Fibroblast of skin of left biceps (primary cell): ENCODE results near the gene JARID2.

Source experiments
- DNase-seq, 2 experiments: peaks; one replicate each; pipeline ENCODE4 v3.0.0-alpha.2; 2013; ENCODE audit warnings: low read depth in 2 of 2

JARID2 gene

GRCh38 chr6:15331629-15332251, 85.9 kb downstream of the JARID2 start:
- no peak for DNase-seq

DNA sequence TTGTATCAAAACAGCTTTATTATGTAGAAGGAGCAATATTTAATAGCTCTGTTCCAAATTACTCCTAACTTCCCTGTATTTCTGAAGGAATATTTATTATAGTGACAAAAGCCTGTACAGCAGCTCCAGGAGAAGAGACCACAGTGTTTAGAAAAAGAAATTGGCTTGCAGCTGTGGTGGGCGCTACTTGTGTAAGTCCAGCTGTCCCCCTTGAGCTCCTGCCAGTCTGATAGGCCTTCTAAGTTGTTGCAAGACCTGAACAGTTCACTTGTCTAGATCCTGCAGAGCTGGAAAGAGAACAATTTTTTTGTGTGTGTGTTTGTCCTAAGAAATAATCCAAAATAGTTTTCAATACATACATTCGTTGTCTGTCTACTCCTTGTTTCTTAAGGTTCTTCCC, 86.6 kb downstream of the JARID2 start:
- no peak for DNase-seq

- no peak for DNase-seq
Measured at GRCh38 chr6:15335385-15335784, 89.5 kb downstream of the JARID2 start.

- no peak for DNase-seq
Measured at GRCh38 chr6:15335916-15336315, 90.0 kb downstream of the JARID2 start.

- no peak for DNase-seq
Measured at GRCh38 chr6:15336900-15337560, 91.2 kb downstream of the JARID2 start.

- no peak for DNase-seq
Measured at GRCh38 chr6:15337582-15337981, 91.7 kb downstream of the JARID2 start.

DNA sequence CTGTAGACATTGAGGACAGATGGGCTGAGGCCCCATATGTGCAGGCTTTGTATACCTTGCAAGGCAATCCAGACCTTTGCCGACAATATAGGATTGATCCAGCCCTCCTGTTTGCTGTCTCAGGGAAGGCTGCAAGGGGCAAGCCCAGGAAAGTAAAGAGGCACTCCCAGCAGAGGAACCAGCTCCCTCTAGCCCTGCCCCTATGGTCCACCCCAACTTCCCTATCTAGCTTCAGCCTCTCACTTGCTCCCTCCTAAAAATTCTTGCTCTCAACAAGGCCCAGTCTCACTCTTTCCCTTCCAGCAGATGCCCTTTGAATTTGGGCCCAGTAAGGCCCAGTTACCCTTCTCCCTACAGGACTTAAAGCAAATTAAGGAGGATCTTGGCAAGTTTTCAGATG, 92.6 kb downstream of the JARID2 start:
- DNase-seq, result no peak

DNA sequence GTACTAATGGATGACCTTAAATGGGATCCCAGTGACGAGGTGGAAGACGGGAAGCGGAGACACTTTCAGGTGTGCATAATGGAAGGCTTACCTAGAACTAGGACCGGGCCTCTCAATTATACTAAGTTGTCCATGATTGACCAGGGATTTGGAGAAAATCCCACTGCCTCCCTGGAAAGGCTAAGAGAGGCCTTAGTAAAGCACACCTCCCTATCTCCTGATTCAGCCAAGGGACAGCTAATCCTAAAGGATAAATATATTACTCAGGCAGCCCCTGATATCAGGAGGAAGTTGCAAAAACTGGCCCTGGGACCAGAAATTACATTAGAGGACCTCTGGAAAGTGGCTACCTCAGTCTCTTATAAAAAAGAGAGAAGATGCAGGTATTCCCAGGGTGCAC, 93.2 kb downstream of the JARID2 start:
- DNase-seq, result no peak

DNA sequence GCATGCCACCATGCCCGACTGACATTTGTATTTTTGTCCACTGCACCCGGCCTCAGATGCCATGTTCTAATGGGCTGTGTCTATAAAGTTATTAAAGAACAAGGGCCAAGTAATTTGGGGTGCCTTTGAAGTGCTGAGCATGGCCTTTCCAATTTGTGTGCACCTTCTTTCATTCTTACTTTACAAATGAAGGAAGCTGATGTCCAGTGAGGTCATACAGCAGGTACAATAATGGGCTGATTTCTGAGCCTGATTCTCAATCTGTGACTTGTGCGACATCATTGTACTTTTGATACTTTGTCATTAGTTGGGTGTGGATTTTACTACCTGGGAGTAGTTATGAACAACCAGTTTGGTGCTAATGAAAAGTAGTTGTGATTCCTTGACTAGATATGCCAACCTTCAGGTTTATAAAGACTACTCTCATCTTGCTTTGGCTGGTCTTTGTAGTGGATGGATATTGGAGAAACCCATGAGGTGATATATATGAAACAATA, 94.3 kb downstream of the JARID2 start:
- no peak for DNase-seq

DNA sequence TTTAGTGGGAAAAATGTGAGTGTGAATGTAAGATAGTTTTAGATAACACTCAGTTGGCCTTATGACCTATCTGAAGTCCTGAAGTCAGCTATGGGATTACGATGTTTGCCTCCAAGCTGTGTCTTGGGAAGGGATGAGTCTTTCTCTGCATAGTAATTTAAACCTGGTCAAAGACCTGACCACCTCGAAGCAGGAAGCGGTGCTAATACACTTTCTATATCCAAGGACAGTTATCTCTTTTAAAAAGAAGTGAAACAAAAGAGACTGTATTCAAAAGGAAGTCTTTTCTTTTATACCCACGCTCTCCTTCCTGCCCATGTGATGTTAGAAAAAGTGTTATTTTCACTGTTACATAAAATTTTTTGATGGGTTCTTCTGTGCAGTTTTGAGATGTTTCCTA, 94.9 kb downstream of the JARID2 start:
- no peak for DNase-seq

DNA sequence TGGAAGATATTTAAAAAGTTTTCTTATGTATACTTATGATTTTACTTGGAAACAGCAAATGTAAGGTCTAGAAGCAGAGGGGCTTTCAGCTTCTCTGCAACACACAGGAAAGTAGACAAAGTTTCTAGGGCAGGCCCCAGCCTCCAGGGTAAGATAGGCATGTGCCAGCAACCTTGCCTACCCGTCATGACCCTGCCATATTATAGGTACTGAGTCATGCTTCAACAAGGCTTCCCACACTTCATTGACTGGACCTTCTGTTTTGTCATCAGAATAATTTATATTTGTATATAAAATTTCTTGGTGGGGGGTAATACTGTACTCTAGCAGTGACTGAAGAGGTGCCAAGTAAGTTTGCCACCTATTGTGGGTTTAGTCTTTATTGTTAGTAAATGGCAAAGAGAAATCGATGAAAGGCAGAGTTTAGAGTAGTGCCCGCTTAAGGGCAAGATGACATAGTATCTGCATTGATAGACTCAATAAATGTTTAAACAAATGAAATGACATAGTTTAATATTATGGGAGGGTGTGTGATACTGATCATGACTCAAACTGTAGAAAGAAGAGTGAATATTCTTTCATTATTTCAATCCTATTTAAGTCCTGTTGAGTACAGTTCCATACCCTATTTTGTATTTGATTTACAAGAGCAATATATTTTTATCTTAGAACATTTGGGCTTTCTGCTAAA, 95.6 kb downstream of the JARID2 start:
- DNase-seq, result no peak

DNA sequence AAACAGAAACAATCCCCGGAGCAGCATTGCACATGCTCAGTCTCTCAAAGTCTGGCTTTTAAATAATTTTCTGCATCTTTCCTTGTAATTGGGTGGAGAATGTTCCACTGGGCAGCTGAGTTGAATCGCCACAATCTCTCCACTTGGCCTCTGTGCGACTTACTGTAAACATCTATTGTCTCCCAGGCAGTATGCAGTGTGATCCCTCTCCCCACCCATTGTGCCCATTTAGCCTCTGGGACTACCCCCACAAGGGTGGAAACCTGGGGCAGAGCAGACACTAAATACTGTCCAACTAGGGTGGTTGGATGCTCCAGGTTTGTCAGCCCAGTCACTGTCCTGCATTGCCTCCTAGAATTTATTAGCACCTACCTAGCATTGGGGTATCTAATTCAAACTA, 96.2 kb downstream of the JARID2 start:
- no peak for DNase-seq

DNA sequence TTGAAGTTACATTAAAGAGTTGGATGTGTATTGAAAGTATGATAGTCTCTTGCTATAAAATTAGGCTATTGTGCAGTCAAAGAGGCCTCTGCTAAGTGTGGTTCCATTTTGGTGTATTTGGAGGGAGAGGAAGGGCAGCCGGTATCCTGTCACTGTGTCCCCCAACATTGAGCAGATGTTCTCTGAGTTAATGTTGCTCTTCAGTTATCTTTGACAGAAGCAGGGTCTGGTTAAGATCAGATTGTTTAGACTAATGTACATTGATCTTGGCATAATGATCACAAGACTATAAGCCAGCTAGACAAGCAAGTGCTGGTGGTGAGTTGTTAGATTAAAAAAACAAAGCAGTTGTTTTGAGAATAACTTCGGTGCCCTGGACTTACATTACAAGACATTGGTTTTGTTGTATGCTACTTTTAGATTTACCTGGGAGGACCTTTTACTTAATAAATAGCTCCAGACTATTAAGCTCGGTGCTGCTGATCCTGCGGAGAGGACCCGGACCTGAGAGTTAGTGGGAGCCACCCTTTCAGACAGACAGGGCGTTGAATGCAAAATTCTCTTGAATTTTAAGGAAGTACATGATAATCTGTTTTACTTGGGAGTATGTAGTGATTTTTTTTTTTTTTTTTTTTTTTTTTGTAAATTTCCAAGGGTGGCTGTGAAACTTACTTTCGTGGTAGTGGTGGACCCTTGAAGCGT, 97.8 kb downstream of the JARID2 start:
- DNase-seq, result no peak

- no peak for DNase-seq
Measured at GRCh38 chr6:15344192-15344519, 98.3 kb downstream of the JARID2 start.

DNA sequence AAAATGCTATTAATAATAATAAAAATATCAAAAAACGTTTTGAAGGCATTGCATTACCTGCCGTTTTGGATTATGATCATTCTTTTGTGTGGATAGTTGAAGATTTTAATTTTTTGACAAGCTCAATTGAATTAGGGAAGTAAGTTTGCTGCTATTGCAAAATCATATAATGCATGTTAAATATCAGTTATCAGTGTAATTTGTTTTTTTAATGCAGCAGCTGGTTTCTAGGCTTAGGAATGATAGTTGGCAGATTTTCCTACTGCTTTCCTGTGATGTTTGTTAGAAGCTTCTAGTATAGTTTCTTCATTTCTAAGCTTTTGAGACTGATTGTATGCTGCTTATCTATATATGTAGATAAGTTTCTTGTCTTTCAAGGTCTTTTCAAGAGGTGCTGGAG, 99.0 kb downstream of the JARID2 start:
- DNase-seq, result no peak

GRCh38 chr6:15346315-15346714, 100.4 kb downstream of the JARID2 start:
- DNase-seq, result no peak

DNA sequence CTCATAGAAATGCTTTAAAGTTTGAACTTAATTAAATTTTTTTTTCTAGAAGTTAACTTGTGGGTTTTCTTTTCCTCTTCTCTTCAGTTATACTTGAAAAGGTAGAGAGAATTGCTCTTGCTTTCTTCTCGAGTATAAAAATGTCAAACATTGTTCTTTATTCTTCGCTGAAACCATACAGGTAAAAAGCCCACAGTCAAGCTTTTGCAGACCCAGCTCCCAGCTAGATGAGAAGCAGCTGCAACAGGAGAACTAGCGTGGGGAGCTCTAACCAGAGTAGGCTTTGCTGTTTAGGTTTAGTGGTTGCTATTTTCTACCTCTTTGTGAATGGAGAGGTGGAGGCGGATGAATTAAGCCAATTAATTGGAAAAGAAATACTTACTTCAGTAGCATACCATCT, 102.7 kb downstream of the JARID2 start:
- DNase-seq, result no peak

DNA sequence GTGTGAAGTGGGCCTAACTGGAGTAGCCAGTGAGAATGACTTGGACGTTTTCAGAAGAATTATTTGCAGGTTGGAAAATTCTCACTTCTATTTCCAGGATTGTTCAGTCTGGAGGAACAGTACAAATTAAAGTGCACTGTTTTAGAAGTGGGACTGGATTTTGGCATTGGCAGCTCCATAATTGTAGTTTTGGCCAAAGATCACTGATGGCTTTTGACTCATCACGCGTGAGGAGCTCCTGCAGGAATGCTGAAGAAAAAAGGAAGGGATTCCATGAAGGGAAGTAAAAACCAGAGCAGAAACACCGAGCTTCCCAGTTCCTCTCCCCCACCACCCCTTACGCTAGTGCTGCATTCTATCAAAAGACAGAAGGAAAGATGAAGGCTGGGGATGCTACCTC, 103.5 kb downstream of the JARID2 start:
- no peak for DNase-seq

GRCh38 chr6:15350386-15351083, 104.7 kb downstream of the JARID2 start:
- DNase-seq, result no peak

DNA sequence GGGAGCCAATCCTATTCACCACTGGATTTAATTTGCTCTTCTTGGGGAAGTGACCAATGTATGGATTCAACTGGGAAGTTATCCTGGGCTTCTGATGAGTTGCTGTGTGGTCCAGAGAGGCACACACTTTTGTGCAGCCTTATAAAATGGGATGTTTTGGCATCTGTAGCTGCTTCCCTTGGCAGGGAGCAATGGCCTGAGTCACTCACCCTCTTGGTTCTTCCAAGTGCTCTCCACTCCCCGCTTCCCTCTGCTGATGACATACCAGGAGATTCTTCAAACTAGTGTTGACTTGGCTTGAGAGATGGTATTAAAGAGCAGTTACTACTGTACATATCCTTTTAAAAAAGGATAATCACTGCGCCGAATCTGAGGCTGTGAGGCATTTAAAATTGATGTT, 105.8 kb downstream of the JARID2 start:
- peak; percentile 60 to 65 for DNase-seq

DNA sequence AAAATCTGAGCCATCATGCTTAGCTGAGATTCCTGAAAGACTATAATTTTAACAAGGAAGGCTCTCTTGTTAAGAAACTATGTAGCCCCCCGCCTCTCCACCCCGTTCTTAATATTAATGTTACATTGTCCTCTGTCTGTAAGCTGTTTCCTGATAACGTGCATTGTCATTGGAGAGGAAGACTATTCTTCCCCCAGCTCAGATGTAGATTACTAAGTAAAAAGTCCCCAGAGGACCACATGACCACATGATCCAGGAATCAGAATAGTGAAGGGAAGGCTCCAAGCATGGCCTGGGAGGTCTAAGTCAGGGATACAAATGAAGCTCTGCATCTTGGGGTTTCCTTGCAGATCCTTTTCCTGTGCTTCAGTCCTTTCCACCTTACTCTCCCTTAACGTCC, 106.4 kb downstream of the JARID2 start:
- DNase-seq, result no peak

DNA sequence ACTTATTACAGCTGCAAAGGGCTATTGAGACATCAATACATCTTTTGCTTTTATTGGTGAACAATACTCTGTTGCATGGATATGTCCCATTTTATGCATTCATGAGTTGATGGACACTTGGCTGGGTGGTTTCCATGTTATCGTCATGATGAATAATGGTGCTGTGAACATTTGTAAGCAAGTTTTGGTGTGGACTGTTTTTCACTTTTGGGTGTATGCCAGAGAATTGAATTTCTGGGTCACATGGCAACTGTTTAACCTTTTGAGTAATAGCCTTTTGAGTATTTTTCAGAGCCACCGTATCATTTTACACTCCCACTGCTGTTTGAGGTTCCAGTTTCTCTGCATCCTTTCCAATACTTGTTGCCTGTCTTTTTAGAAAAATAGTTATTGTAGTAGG, 107.0 kb downstream of the JARID2 start:
- no peak for DNase-seq
